Measurements from ENCODE around the gene GATA6. TPM values are rescaled to one million over a fixed set of nuclear protein-coding genes. Genes with fewer than 3 reads are reported as not detected.
A peak's percentile ranks its signal among the peaks of the same experiment; 100 is the strongest.

The GATA6 gene
- 10 to 100 TPM; 11.4 to 30.5 (median 21.4) TPM for polyA plus RNA-seq

GRCh38 chr18:22169011-22169888, at the start of gene GATA6:
GATA6 (plus strand) TSS chr18:22169589; CDS start chr18:22171145, 1,556 bp downstream.
- WGBS, 3 donors = 0 to 1% (median 1%) methylated on average over 68 to 87 of the region's 87 CpGs
- H3K27ac ChIP-seq (ENCODE audit: low read depth, low read length) = peak within 1 kb of the TSS; percentile 90

- no peak overlapping the region for H3K27ac ChIP-seq (ENCODE audit: low read depth, low read length)
- 92 to 98% (median 93%) methylated on average over 1 of the region's 1 CpG for WGBS, 3 donors
Measured at GRCh38 chr18:22124970-22125369, 44.4 kb upstream of the GATA6 start.

GRCh38 chr18:22128954-22129353, 40.4 kb upstream of the GATA6 start:
- WGBS, 3 donors = 33 to 85% (median 80%) methylated on average over 5 of the region's 5 CpGs
- no peak overlapping the region for H3K27ac ChIP-seq (ENCODE audit: low read depth, low read length)

- no peak overlapping the region for H3K27ac ChIP-seq (ENCODE audit: low read depth, low read length)
Measured at GRCh38 chr18:22129778-22130177, 39.6 kb upstream of the GATA6 start.

GRCh38 chr18:22132258-22132657, 37.1 kb upstream of the GATA6 start:
- H3K27ac ChIP-seq (ENCODE audit: low read depth, low read length) = no peak overlapping the region
- WGBS, 3 donors = 80 to 85% (median 81%) methylated on average over 2 of the region's 2 CpGs

More at GRCh38 chr18:22129778-22130177, 39.6 kb upstream of the GATA6 start:
- WGBS, 3 donors = 52 to 84% (median 57%) methylated on average over 1 of the region's 1 CpG

GRCh38 chr18:22132763-22133162, 36.6 kb upstream of the GATA6 start:
- 72 to 97% (median 94%) methylated on average over 2 of the region's 2 CpGs for WGBS, 3 donors
- no peak overlapping the region for H3K27ac ChIP-seq (ENCODE audit: low read depth, low read length)

- WGBS, 3 donors = 70 to 72% (median 71%) methylated on average over 4 of the region's 4 CpGs
- H3K27ac ChIP-seq (ENCODE audit: low read depth, low read length) = no peak overlapping the region
Measured at GRCh38 chr18:22136395-22136794, 33.0 kb upstream of the GATA6 start.

GRCh38 chr18:22141211-22141610, 28.2 kb upstream of the GATA6 start:
- WGBS, 3 donors = 84 to 88% (median 86%) methylated on average over 4 of the region's 4 CpGs
- H3K27ac ChIP-seq (ENCODE audit: low read depth, low read length) = no peak overlapping the region

- H3K27ac ChIP-seq (ENCODE audit: low read depth, low read length) = no peak overlapping the region
- WGBS, 3 donors = 57 to 86% (median 81%) methylated on average over 7 of the region's 7 CpGs
Measured at GRCh38 chr18:22143347-22144340, 25.7 kb upstream of the GATA6 start.

- no peak overlapping the region for H3K27ac ChIP-seq (ENCODE audit: low read depth, low read length)
- 87 to 91% (median 88%) methylated on average over 3 of the region's 3 CpGs for whole genome bisulfite sequencing, 3 donors
Measured at GRCh38 chr18:22145160-22145559, 24.2 kb upstream of the GATA6 start.

- whole genome bisulfite sequencing, 3 donors = 81 to 90% (median 84%) methylated on average over 8 of the region's 8 CpGs
- no peak overlapping the region for H3K27ac ChIP-seq (ENCODE audit: low read depth, low read length)
Measured at GRCh38 chr18:22149710-22150109, 19.7 kb upstream of the GATA6 start.

- 81 to 92% (median 89%) methylated on average over 10 of the region's 10 CpGs for WGBS, 3 donors
- no peak overlapping the region for H3K27ac ChIP-seq (ENCODE audit: low read depth, low read length)
Measured at GRCh38 chr18:22152093-22152492, 17.3 kb upstream of the GATA6 start.

- 82 to 84% (median 83%) methylated on average over 3 of the region's 3 CpGs for WGBS, 3 donors
- H3K27ac ChIP-seq (ENCODE audit: low read depth, low read length) = no peak overlapping the region
Measured at GRCh38 chr18:22153428-22153827, 16.0 kb upstream of the GATA6 start.

- no peak overlapping the region for H3K27ac ChIP-seq (ENCODE audit: low read depth, low read length)
- WGBS, 3 donors = 82 to 93% (median 85%) methylated on average over 2 of the region's 2 CpGs
Measured at GRCh38 chr18:22155584-22155983, 13.8 kb upstream of the GATA6 start.

GRCh38 chr18:22159014-22159413, 10.4 kb upstream of the GATA6 start:
- 47 to 86% (median 79%) methylated on average over 2 of the region's 2 CpGs for WGBS, 3 donors
- H3K27ac ChIP-seq (ENCODE audit: low read depth, low read length) = no peak overlapping the region

GRCh38 chr18:22161090-22161489, 8.3 kb upstream of the GATA6 start:
- H3K27ac ChIP-seq (ENCODE audit: low read depth, low read length) = no peak overlapping the region
- WGBS, 3 donors = 86 to 93% (median 89%) methylated on average over 5 of the region's 5 CpGs

- WGBS, 3 donors = 58 to 79% (median 74%) methylated on average over 8 of the region's 8 CpGs
- H3K27ac ChIP-seq (ENCODE audit: low read depth, low read length) = no peak overlapping the region
Measured at GRCh38 chr18:22163416-22164161, 5.8 kb upstream of the GATA6 start.

- 37 to 49% (median 45%) methylated on average over 16 of the region's 16 CpGs for whole genome bisulfite sequencing, 3 donors
- no peak overlapping the region for H3K27ac ChIP-seq (ENCODE audit: low read depth, low read length)
Measured at GRCh38 chr18:22164337-22165048, 4.9 kb upstream of the GATA6 start.
